Right cardiac atrium (tissue), 5 donors: ENCODE data around the gene TPH2. TPM values are rescaled to one million over a fixed set of nuclear protein-coding genes. Genes with fewer than 3 reads are reported as not detected.

ENCODE experiments used
- ATAC-seq, 2 donors: fragments of 200-7000 bp; cut with Tn5 transposase; one replicate each; pipeline versions ENCODE4 v1.8.0 to v1.9.1; 2020; ENCODE audit warnings: moderate library complexity in 2 of 2, mild to moderate bottlenecking in 1 of 2
- DNase-seq, 3 donors: peaks; one replicate each; pipeline ENCODE4 v3.0.0-alpha.2; 2020
- H3K27ac ChIP-seq: one replicate; pipeline ENCODE4 v1.5.1; 2013; ENCODE audit warnings: mild to moderate bottlenecking, low read length, control low read depth, moderate library complexity
- H3K27me3 ChIP-seq: one replicate; pipeline ENCODE4 v1.6.1; 2013; ENCODE audit not compliant: control insufficient read depth, insufficient read depth
- H3K4me1 ChIP-seq: one replicate; pipeline ENCODE4 v1.6.1; 2013; ENCODE audit warnings: low read length; ENCODE audit not compliant: control insufficient read depth, insufficient read depth
- H3K4me3 ChIP-seq: one replicate; pipeline ENCODE4 v1.5.1; 2013; ENCODE audit warnings: low read length, control low read depth
- H3K9me3 ChIP-seq: one replicate; pipeline ENCODE4 v1.6.1; 2013; ENCODE audit warnings: low read length; ENCODE audit not compliant: control insufficient read depth
- WGBS: extraction: QIAGEN DNeasy Blood & Tissue Kit; methylation state at CpG from one replicate; pipeline ENCODE4 v1.1.7; 2013; 5-methylcytosine and 5-hydroxymethylcytosine counted together
- intact Hi-C, 4 donors: fragments of 100-400 bp; cut with DNase I; formaldehyde crosslinking; loops; one replicate each; pipeline versions ENCODE4 v1.11.0 to v1.14.0; 2022 to 2023
- polyA plus RNA-seq: library from polyadenylated mRNA; stranded (reverse); fragments of 200-250 nt; gene quantifications from one replicate; pipeline ENCODE4 v1.2.3, GENCODE V29; 2013
- total RNA-seq, 4 donors: library from RNA; stranded (reverse); fragmentation: NEBNext Ultra II Directional; extraction: Animal tissue kit (Norgen Biotek cat#: 25700); gene quantifications; one replicate each; pipeline ENCODE4 v1.2.1, GENCODE V29; 2021
- donor health status: healthy with polysubstance abuse.
- donor health status: DM: no; HTN: yes; CAD: no.
- donor health status: DM: no; HTN: no; CAD: no.
- donor health status: DM: no; HTN: yes; CAD: no; lungs with severe emphysema.
- donor health status: DM: yes; HTN: yes; CAD: no.

TPH2 gene
- total and polyA plus RNA-seq, 5 donors: not detected

DNA sequence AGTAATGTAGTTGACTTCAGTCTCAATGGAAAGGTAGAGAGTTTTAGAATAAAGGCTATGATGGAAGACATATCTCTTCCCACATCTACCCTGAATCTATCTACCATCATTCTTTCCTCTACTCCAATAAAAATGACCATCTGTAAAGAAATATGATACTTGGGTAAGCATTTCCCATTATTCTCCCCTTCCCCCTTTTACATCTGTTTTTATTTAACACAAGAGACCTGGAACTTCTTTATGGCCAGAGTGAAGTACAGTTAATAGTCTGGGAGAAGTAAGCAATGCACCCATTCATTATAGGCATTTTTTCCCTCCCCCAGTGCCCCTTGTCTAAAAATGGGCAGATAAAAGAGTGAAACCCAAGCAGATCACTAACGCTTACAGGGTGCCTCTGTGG is 6.5 kb downstream of the TPH2 start:
- WGBS: 42% methylated on average over 1 of the region's 1 CpG
- Histone ChIP-seq H3K4me1 (no peaks in the 10 kb centered on the region), H3K4me3 (no peak overlapping the region), H3K9me3 (no peaks in the 10 kb centered on the region), H3K27me3 (peaks cover 3% of the 10 kb centered on the region), H3K27ac (no peak overlapping the region)
- no peak for DNase-seq
- intact Hi-C loops: no loop called here
- ATAC-seq: no peak

DNA sequence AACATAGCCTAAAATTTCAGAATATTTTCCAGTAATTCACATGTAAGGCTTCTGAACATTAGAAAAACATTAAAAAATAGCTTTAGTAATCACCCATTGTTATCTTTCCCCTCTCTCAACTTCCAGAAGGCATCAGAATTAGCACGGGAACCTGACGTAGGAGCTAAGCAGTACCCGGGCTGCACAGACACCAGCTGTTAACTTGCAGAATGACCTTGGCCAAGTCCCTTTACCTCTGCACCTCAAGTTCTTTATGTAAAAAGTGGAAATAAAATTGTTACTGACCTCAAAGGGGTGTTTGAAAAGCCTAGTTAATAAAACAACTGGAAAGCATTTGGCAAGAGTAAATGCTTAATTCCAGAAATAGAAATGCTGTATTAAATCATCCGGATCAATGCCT is 7.2 kb downstream of the TPH2 start:
- Histone ChIP-seq H3K27ac (no peak overlapping the region), H3K27me3 (no peaks in the 10 kb centered on the region), H3K4me3 (no peak overlapping the region), H3K9me3 (no peaks in the 10 kb centered on the region), H3K4me1 (no peaks in the 10 kb centered on the region)
- WGBS: 64% methylated on average over 4 of the region's 4 CpGs
- ATAC-seq (no peak), DNase-seq (no peak)
- intact Hi-C loops: no loop called here

DNA sequence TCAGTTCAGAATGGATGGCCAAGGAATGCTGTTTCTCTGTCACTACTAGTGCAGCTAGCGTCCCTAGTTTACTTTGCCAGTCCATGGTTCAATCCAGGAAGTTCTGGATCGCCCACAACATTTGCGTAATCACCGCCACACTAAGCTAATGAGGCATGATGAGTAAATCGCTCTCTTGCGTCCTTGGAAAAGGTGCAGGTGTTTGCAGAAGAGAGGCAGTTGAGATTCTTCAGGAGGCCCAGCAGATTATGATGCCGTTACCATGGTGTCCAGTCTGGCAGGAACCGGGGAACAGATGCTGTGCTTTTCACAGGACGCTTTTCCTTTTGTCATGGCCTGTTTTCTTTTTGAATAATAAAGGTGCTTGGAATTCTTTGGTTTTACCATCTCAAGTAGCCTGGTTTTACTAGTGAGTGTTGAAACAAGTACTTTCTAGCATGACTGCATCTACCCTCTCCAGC is 9.0 kb downstream of the TPH2 start:
- no peaks in the 10 kb centered on the region for H3K4me1 ChIP-seq
- WGBS: 29% methylated on average over 9 of the region's 9 CpGs
- H3K4me3 ChIP-seq: no peak overlapping the region
- H3K27ac ChIP-seq: no peak overlapping the region
- H3K9me3 ChIP-seq: no peaks in the 10 kb centered on the region
- DNase-seq: no peak
- intact Hi-C loops: no loop called here
- H3K27me3 ChIP-seq: no peaks in the 10 kb centered on the region
- ATAC-seq: no peak

DNA sequence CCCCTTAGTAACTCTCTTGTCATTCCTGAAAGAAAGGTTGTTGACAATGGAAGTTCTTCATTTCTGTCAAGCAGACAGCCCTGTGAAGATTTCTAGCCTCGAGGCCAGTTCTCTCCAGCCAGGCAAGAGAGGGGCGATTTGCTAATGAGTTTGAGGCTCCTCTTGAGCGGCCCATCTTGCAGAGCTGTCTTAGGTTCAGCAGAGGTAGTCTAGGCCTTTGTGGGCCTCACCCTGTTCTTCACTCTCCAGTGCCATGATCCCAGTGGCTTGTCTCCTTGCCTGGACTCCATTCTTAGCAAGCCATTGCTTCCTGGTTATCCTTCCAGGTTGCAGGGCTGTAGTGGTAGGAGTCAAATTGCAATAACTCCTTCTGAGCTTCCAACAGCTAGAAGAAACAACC is 9.7 kb downstream of the TPH2 start:
- Histone ChIP-seq H3K27ac (no peak overlapping the region), H3K9me3 (no peaks in the 10 kb centered on the region), H3K27me3 (no peaks in the 10 kb centered on the region), H3K4me3 (no peak overlapping the region), H3K4me1 (no peaks in the 10 kb centered on the region)
- intact Hi-C loops: no loop called here
- ATAC-seq (no peak), DNase-seq (no peak)
- 46% methylated on average over 3 of the region's 3 CpGs for WGBS

DNA sequence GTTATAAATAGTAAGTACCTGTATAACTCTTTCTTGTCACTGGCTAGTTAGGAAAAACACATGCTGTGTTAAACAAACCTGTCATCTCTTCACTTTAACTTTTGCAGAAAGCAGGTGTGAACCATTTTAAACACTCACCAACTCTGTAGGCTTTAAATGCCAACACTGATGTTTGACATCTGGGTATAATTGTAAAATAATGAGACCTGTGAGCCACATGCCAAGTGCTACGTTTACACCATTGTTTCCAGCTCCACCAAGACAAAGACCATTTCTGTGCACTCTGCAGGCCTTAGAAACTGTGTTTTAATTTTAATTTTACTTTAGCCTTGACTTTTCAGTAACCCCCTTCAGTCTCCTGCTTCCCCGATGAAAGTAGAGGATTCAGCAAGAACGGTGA is 11.0 kb downstream of the TPH2 start:
- ATAC-seq (no peak), DNase-seq (no peak)
- H3K4me3 ChIP-seq: no peak overlapping the region
- 45% methylated on average over 3 of the region's 3 CpGs for WGBS
- intact Hi-C loops: no loop called here
- no peak overlapping the region for H3K27ac ChIP-seq
- no peaks in the 10 kb centered on the region for H3K4me1 ChIP-seq
- H3K9me3 ChIP-seq: no peaks in the 10 kb centered on the region
- no peaks in the 10 kb centered on the region for H3K27me3 ChIP-seq

DNA sequence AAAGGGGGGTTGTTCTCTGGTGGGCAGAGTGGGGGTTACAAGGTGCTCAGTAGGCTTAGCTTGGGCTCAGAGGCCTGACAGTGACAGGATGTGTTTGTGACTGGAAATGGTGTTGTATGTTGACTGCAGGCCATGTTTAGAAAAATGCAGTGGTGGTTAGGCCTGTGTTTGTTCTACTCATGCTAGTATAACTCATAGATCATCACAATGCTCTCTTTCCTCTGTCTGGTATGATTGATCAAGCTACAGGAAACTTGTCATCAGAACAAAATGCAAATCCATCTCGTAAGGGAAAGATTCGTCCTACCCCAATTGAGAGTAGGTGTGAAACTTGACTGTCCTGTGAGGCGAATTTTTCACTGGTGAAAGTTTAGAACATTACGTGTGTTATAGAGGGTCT is 11.8 kb downstream of the TPH2 start:
- H3K4me3 ChIP-seq: no peak overlapping the region
- ATAC-seq: no peak
- no peaks in the 10 kb centered on the region for H3K27me3 ChIP-seq
- no peak for DNase-seq
- H3K9me3 ChIP-seq: no peaks in the 10 kb centered on the region
- no peak overlapping the region for H3K27ac ChIP-seq
- H3K4me1 ChIP-seq: no peaks in the 10 kb centered on the region
- 83% methylated on average over 4 of the region's 4 CpGs for WGBS
- intact Hi-C loops: no loop called here

DNA sequence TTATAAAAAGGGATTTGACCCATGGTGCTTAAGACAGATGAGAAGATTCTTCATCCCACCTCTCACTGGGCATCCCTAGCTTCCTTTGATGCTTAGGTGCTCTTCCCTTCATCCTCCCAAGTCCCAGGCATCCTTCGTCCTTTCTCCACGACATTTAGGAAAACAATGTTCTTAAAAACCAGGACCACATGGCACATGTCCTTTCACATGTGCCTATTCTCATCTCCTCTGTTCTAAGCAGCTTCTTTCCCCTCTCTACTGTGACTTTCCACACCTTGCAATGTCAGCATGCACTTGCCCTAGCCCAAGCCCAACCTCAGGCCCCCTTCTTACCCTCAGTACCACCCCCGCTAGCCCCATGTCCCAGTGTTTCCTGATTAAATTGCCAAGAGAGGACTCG is 12.2 kb downstream of the TPH2 start:
- no peaks in the 10 kb centered on the region for H3K9me3 ChIP-seq
- no peak overlapping the region for H3K4me3 ChIP-seq
- DNase-seq (no peak), ATAC-seq (no peak)
- 84% methylated on average over 4 of the region's 4 CpGs for WGBS
- intact Hi-C loops: no loop called here
- H3K27me3 ChIP-seq: no peaks in the 10 kb centered on the region
- no peaks in the 10 kb centered on the region for H3K4me1 ChIP-seq
- H3K27ac ChIP-seq: no peak overlapping the region

DNA sequence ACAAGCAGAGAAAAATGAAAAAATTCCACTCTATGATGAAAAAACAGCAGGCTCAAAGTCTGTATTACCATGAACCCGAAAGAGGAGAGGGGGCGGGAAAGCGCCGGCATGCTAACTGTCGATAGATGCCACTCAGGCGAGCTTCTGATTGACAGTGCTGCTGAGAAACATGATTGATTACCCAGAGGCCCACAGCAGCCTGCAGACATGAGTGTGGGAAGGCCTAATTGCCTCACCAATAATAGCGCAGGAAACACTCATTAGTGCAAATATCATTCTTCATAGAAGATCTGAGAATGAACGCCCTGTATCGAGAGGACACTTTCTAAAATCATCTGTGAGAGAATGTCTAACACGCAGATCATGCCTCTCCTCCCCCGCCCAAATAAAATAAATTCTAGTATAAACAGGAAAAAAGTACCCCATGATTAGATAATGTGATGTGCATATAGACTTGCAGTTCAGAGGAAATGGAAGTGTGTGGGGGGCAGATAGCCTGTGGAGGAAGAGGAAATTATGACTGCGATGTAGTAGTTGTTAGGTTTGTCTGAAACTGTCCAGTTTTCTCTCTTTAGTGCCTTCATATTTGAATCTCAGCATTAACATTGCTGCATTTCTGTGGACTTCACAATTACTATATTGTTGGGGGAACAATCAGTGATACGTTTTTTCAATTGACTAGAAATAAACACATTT is 15.6 kb downstream of the TPH2 start:
- H3K4me3 ChIP-seq: no peak overlapping the region
- WGBS: 40% methylated on average over 13 of the region's 13 CpGs
- H3K27me3 ChIP-seq: no peaks in the 10 kb centered on the region
- no peaks in the 10 kb centered on the region for H3K4me1 ChIP-seq
- DNase-seq (no peak), ATAC-seq (no peak)
- H3K9me3 ChIP-seq: no peaks in the 10 kb centered on the region
- intact Hi-C loops: no loop called here
- H3K27ac ChIP-seq: no peak overlapping the region

DNA sequence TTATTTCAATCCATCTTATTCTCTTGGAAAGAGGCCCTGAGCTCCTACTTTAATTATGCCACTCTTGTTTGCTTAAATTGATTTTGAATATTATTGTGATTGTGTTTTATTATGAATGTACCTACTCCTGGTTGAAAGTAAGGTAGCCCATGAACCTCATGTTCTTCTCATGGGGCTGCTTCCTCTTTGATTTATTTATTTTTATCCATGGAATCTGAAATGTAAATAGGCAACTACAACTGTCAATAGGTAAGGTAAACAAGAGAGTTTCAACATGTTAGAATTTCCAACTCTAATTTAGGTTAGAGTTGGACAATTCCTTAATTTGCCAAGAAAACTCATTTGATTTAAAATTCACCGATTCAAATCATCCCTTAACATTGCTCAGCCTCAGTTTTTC is 16.2 kb downstream of the TPH2 start:
- WGBS: 90% methylated on average over 1 of the region's 1 CpG
- Histone ChIP-seq H3K27me3 (no peaks in the 10 kb centered on the region), H3K9me3 (no peaks in the 10 kb centered on the region), H3K4me3 (no peak overlapping the region), H3K4me1 (no peaks in the 10 kb centered on the region), H3K27ac (no peak overlapping the region)
- ATAC-seq (no peak), DNase-seq (no peak)
- intact Hi-C loops: no loop called here

DNA sequence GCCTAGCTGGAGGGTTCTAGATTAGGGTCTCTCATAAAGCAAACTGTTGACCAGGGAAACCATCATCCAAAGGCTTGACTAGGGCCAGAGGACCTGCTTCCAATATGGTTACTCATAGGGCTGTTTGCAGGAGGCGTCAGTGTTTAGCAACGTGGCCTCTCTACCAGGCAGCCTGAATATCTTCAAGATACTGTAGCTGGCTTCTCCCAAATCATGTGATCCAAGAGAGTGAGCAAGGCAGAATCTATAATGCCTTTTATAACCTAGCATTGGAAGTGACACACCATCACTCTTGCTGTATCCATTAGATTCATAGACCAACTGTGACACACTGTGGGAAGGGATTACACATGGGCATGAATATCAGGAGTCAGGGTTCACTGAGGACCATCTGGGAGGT is 17.3 kb downstream of the TPH2 start:
- no peaks in the 10 kb centered on the region for H3K4me1 ChIP-seq
- intact Hi-C loops: no loop called here
- H3K27ac ChIP-seq: no peak overlapping the region
- ATAC-seq (no peak), DNase-seq (no peak)
- no peaks in the 10 kb centered on the region for H3K9me3 ChIP-seq
- WGBS: 62% methylated on average over 2 of the region's 2 CpGs
- H3K27me3 ChIP-seq: no peaks in the 10 kb centered on the region
- H3K4me3 ChIP-seq: no peak overlapping the region

DNA sequence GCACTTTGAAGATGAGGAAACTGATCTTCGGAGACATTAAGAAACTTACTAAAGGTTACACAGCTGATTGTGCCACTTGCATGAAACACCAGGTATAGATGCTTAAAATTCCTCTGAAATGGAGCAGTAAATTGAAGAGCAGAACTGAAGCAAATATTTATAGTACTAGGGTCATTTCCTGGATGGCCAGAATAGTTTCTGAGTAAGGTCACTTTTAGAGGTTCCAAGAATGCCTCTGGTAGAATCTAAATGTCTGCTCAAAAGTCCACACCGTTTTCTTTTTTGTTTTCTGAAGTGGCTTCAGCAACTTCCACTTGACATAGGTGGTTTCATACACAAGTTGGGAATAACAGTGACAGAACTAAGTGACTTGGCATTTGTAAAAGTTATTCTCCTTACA is 19.4 kb downstream of the TPH2 start:
- DNase-seq: no peak
- WGBS: 42% methylated on average over 2 of the region's 2 CpGs

DNA sequence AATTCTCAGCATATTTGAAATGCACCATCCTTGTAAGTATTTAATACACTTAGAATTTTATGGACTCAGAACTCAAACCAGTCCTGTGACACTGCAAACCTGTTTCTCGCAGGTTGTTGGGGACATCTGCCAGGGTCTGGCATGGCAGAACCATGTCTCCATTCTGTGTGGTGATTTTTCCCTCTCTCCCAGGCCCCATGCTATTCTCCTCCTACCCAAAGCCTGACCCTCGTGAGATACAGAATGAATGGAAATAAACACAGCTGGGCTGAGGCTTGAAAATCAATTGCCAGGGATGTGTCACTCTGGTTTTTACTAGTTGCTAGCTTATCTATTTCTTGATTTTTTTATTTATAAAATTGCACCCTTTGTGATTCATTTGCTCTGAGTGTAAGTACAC is 19.8 kb downstream of the TPH2 start:
- Histone ChIP-seq H3K27me3 (no peaks in the 10 kb centered on the region), H3K9me3 (no peaks in the 10 kb centered on the region), H3K27ac (no peak overlapping the region), H3K4me3 (no peak overlapping the region), H3K4me1 (no peaks in the 10 kb centered on the region)
- ATAC-seq (no peak), DNase-seq (no peak)
- WGBS: 47% methylated on average over 2 of the region's 2 CpGs
- intact Hi-C loops: no loop called here

More for the DNA sequence above, 19.4 kb downstream of the TPH2 start:
- intact Hi-C loops: no loop called here
- no peaks in the 10 kb centered on the region for H3K4me1 ChIP-seq
- no peaks in the 10 kb centered on the region for H3K27me3 ChIP-seq
- H3K4me3 ChIP-seq: no peak overlapping the region
- no peak for ATAC-seq
- H3K9me3 ChIP-seq: no peaks in the 10 kb centered on the region
- H3K27ac ChIP-seq: no peak overlapping the region
